ENCODE results near the gene GRM8.

GRCh38 chr7:126450269-126450671, 802.5 kb downstream of the GRM8 start:
- TF ChIP-seq CTCF (IDR thresholded peaks at IDR 0.05) (no peak), POLR2AphosphoS5 (IDR thresholded peaks at IDR 0.05) (no peak), EP300 (IDR thresholded peaks at IDR 0.05) (no peak)

Measured in upper lobe of left lung (tissue), 4 donors.